ENCODE measurements around the gene COL1A2. TPM values are rescaled to one million over a fixed set of nuclear protein-coding genes. Genes with fewer than 3 reads are reported as not detected.

Gene COL1A2
- total and polyA plus RNA-seq, 2 of the 4 experiments (the other 2 are of a cell fraction), result 1,211 to 4,454 TPM

- Histone ChIP-seq H4K5ac (ENCODE audit: low read depth, low read length) (peak overlapping the region; percentile 45), H2AFZ (replicated peaks; ENCODE audit: low read length, poor library complexity) (no peak overlapping the region), H3K79me1 (ENCODE audit: low read depth in 1 of 2, low read length in 2 of 2) (peaks cover 40 to 56% of the 10 kb centered on the region in 2 experiments), H3K9me1 (ENCODE audit: insufficient read depth, low read length) (peaks cover 19% of the 10 kb centered on the region), H2BK15ac (ENCODE audit: low read depth, low read length) (peak overlapping the region; percentile 32; the same call in 1 of the 3 replicates), H3K56ac (ENCODE audit: extremely low read depth, insufficient read depth, low read length) (peak overlapping the region; percentile 14; the same call in 1 of the 2 replicates), H4K8ac (ENCODE audit: low read depth in 2 of 2, low read length in 2 of 2) (peak overlapping the region; percentile 25 to 41; a peak in 2 of 4 replicates), H4K20me1 (ENCODE audit: insufficient read depth, low read length) (peaks cover 43% of the 10 kb centered on the region), H3K4me2 (ENCODE audit: low read depth, low read length) (no peak overlapping the region), H2AK5ac (ENCODE audit: low read depth, low read length) (no peak overlapping the region), H3K18ac (ENCODE audit: low read depth, low read length) (peak overlapping the region; percentile 88), H3K4me3 (ENCODE audit: insufficient read depth, low read depth, low read length) (no peak overlapping the region), H2BK120ac (ENCODE audit: low read depth, low read length) (no peak overlapping the region), H3K23ac (ENCODE audit: low read depth, low read length) (peak overlapping the region; percentile 21; the same call in 1 of the 2 replicates), H3K27ac (ENCODE audit: insufficient read depth, low read length) (peak overlapping the region; percentile 93), H3K9me3 (ENCODE audit: control insufficient read depth, insufficient read depth, low read length) (no peaks in the 10 kb centered on the region), H2AK9ac (replicated peaks; ENCODE audit: low read depth, low read length, poor library complexity) (no peak overlapping the region), H3K4me1 (ENCODE audit: control insufficient read depth, insufficient read depth, low read length) (peaks cover 22% of the 10 kb centered on the region), H2BK20ac (ENCODE audit: low read depth, low read length) (no peak overlapping the region), H4K91ac (ENCODE audit: insufficient read depth, low read depth, low read length) (peak overlapping the region; percentile 14; the same call in 1 of the 2 replicates), H2BK5ac (ENCODE audit: low read depth, low read length, poor library complexity, severe bottlenecking) (peak overlapping the region; percentile 99), H3K27me3 (ENCODE audit: control insufficient read depth, insufficient read depth, low read length) (no peaks in the 10 kb centered on the region), H3K14ac (replicated peaks; ENCODE audit: low read depth, low read length) (peak overlapping the region; percentile 23; the same call in 1 of the 2 replicates), H3K36me3 (ENCODE audit: control insufficient read depth, insufficient read depth, low read length) (peaks cover 87% of the 10 kb centered on the region), H3K9ac (ENCODE audit: low read depth, low read length) (peak overlapping the region; percentile 25), H3K4ac (ENCODE audit: low read depth, low read length) (peak overlapping the region; percentile 39; the same call in 1 of the 2 replicates)
- in situ Hi-C loops (cut with MboI; ENCODE audit: low sequenced_read_pairs) (no loop called here), intact Hi-C loops (cut with micrococcal nuclease) (no loop called here), dilution Hi-C loops (cut with HindIII; ENCODE audit: low sequenced_read_pairs, unreplicated experiment) (no loop called here)
- no CpG with 5 or more reads among the region's 3 CpGs for WGBS, 2 experiments (ENCODE audit: extremely low coverage in 2 of 2, insufficient read length in 1 of 2)
- no TSS peak for BruUV-seq (replicated peaks)
- DNase-seq (no peak), ATAC-seq (ENCODE audit: low read depth) (no peak)
- CTCF ChIA-PET, result no interaction called here
- POLR2A ChIA-PET (ENCODE audit: unreplicated experiment), result interaction anchor here (0.7 to 0.8 kb wide), 2 partner anchors 11 to 126 kb away, joined by 3 to 17 read pairs; no protein-coding TSS in a partner anchor
- TF ChIP-seq RFX5 (IDR thresholded peaks at IDR 0.05; ENCODE audit: low read depth, low read length) (no peak), SMC3 (IDR thresholded peaks at IDR 0.05; ENCODE audit: low read depth, low read length) (no peak), CEBPB (IDR thresholded peaks at IDR 0.05; ENCODE audit: low read depth, low read length) (no peak), BHLHE40 (IDR thresholded peaks at IDR 0.05; ENCODE audit: low read depth, low read length) (no peak), ELK1 (IDR thresholded peaks at IDR 0.05; ENCODE audit: borderline replicate concordance, low read depth, low read length) (no peak), RAD21 (IDR thresholded peaks at IDR 0.05; ENCODE audit: low read length) (no peak), USF2 (IDR thresholded peaks at IDR 0.05; ENCODE audit: low read depth, low read length) (no peak), FOS (IDR thresholded peaks at IDR 0.05; ENCODE audit: low read depth, low read length) (no peak), CHD1 (IDR thresholded peaks at IDR 0.05; ENCODE audit: low read depth, low read length) (no peak), MXI1 (IDR thresholded peaks at IDR 0.05; ENCODE audit: borderline replicate concordance, low read depth, low read length) (no peak), NFE2L2 (IDR thresholded peaks at IDR 0.05; ENCODE audit: low read depth, low read length) (no peak), MAFK (IDR thresholded peaks at IDR 0.05; ENCODE audit: low read depth, low read length) (no peak), POLR2A (IDR thresholded peaks at IDR 0.05; ENCODE audit: low read depth, low read length) (no peak), RCOR1 (IDR thresholded peaks at IDR 0.05; ENCODE audit: insufficient replicate concordance, low read length) (no peak), MAZ (IDR thresholded peaks at IDR 0.05; ENCODE audit: borderline replicate concordance, low read depth, low read length) (no peak), CTCF (conservative IDR thresholded peaks at IDR 0.05; ENCODE audit: low read depth, low read length) (no peak)
Measured at GRCh38 chr7:94421681-94422080, 27.0 kb downstream of the COL1A2 start.
